Peyer's patch (tissue), 4 donors: ENCODE data around the gene ATP1B1. TPM values are rescaled to one million over a fixed set of nuclear protein-coding genes. Genes with fewer than 3 reads are reported as not detected.

Experiments
- DNase-seq, 3 donors: peaks; one replicate each; pipeline ENCODE4 v3.0.0-alpha.2; 2017 to 2019
- H3K27ac ChIP-seq, 4 donors: fragments of 200-600 bp; sonication (generic); one replicate each; pipeline ENCODE4 v1.5.1; 2016 to 2019
- H3K27me3 ChIP-seq, 2 donors: fragments of 200-600 bp; sonication (generic); one replicate each; pipeline ENCODE4 v1.5.1; 2019
- H3K36me3 ChIP-seq, 3 donors: fragments of 200-600 bp; sonication (generic); one replicate each; pipeline ENCODE4 v1.5.1; 2016 to 2019
- H3K4me1 ChIP-seq, 4 donors: fragments of 200-600 bp; sonication (generic); one replicate each; pipeline ENCODE4 v1.5.1; 2016 to 2019
- H3K4me3 ChIP-seq, 4 donors: fragments of 200-600 bp; sonication (generic); 1 replicate in 3 of 4; 2 replicates in 1 of 4; pipeline ENCODE4 v1.5.1; 2016 to 2019; ENCODE audit warnings: mild to moderate bottlenecking in 1 of 4
- H3K9me3 ChIP-seq, 4 donors: fragments of 200-600 bp; sonication (generic); one replicate each; pipeline ENCODE4 v1.5.1; 2016 to 2019; ENCODE audit warnings: mild to moderate bottlenecking in 1 of 4
- CTCF ChIP-seq, 6 experiments: fragments of 450-650 bp in 4 of 6; fragments of 200-600 bp in 2 of 6; sonication (generic) in 1 of 6; IDR thresholded peaks; one replicate each; pipeline ENCODE4 v1.5.1; 2017 to 2019; ENCODE audit warnings: antibody characterized with exemption in 6 of 6, mild to moderate bottlenecking in 3 of 6, moderate library complexity in 1 of 6
- POLR2A ChIP-seq, 2 donors: fragments of 450-650 bp; IDR thresholded peaks; one replicate each; pipeline ENCODE4 v1.5.1; 2017; ENCODE audit warnings: antibody characterized with exemption in 2 of 2, mild to moderate bottlenecking in 2 of 2, moderate library complexity in 2 of 2
- total RNA-seq, 4 donors: library from RNA; depleted of rRNA; stranded (reverse); fragments of >200 nt; gene quantifications; one replicate each; pipeline ENCODE4 v1.1.0, GENCODE V29; 2016

Gene ATP1B1
- total RNA-seq, 4 donors from 2014 or later: 70.1 to 659 (median 499) TPM

DNA sequence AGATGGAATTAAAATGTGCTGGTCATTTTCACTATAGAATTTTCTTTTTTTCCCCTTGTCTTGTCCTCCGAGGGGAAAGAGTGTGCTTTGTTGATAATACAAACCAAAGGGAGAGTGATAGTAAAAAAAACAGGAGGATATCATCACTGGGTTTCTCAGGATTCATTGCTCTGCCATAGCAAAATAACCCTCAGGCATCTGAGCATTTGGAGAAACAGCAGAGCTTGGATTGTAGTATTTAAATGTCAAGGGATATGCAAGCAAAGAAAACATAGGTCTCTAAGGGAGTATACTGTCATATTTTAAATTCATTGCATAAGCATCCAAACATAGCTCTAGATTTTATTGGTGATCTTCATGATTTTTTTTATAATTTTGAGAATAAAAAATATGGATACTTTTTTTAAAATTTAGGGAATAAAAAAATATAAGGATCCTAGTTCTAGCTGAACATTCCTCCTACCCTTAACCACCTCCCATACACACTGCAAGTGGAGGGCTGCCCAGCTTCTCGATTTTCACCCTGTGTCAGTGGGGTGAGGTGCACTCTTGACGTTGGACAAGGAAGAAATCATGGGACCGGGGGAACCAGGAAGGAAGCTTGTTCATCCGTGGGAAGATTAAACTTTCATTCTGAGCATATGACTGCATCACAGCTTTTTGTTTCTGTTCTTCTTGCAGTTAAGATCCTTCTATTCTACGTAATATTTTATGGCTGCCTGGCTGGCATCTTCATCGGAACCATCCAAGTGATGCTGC, 4.4 kb downstream of the ATP1B1 start:
- H3K4me1 ChIP-seq: peaks cover 0 to 45% (median 4%) of the 10 kb centered on the region in 4 donors
- peaks cover 0 to 46% (median 0%) of the 10 kb centered on the region in 3 donors for H3K36me3 ChIP-seq
- no peaks in the 10 kb centered on the region for H3K27me3 ChIP-seq
- peak overlapping the region in 3 of 4 donors; percentile 79 to 91 (median 91) for H3K27ac ChIP-seq
- H3K4me3 ChIP-seq: peak overlapping the region in 2 of 4 donors; percentile 63 to 97
- DNase-seq: no peak
- H3K9me3 ChIP-seq: no peaks in the 10 kb centered on the region
- TF ChIP-seq POLR2A (IDR thresholded peaks at IDR 0.05) (peak in 1 of 2 donors; percentile 6), CTCF (IDR thresholded peaks at IDR 0.05) (no peak)

- TF ChIP-seq POLR2A (IDR thresholded peaks at IDR 0.05) (peak in 1 of 2 donors; percentile 3), CTCF (IDR thresholded peaks at IDR 0.05) (no peak)
- no peak for DNase-seq
- H3K27me3 ChIP-seq: no peaks in the 10 kb centered on the region
- no peaks in the 10 kb centered on the region for H3K9me3 ChIP-seq
- peak overlapping the region in 2 of 4 donors; percentile 79 to 91 for H3K27ac ChIP-seq
- H3K4me1 ChIP-seq: peaks cover 0 to 52% (median 5%) of the 10 kb centered on the region in 4 donors
- peak overlapping the region in 1 of 4 donors; percentile 63 for H3K4me3 ChIP-seq
- H3K36me3 ChIP-seq: peaks cover 0 to 52% (median 0%) of the 10 kb centered on the region in 3 donors
Measured at GRCh38 chr1:169111472-169111871, 5.0 kb downstream of the ATP1B1 start.

- peak overlapping the region in 1 of 4 donors; percentile 63 for H3K4me3 ChIP-seq
Measured at GRCh38 chr1:169112241-169112640, 5.8 kb downstream of the ATP1B1 start.

DNA sequence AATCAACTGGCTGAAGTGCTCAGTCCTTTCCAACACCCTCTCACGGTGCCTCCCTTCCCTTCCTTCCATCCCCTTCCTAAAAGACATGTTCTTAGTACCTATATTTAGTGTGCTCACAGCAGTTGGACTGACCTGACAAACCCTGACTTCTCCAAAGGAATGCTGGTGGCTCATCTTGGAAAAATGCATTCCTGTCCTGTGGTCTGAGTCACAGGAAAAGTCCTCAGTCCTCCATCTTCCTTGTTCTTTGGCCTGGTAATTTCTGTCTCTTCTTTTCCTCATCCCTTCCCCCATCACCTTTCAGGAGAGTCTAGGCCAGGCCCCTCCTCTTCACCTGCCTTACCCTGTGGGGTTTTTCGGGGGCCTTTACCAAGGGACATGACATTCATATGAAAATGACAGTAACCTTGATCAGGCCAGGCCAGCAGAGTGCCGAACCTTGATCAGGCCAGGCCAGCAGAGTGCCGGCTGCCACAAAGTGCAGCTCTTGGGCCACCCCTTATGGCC, 7.2 kb downstream of the ATP1B1 start:
- peaks cover 0 to 73% (median 7%) of the 10 kb centered on the region in 4 donors for H3K4me1 ChIP-seq
- TF ChIP-seq POLR2A (IDR thresholded peaks at IDR 0.05): no peak
- TF ChIP-seq CTCF (IDR thresholded peaks at IDR 0.05): no peak
- peaks cover 0 to 65% (median 0%) of the 10 kb centered on the region in 3 donors for H3K36me3 ChIP-seq
- H3K27ac ChIP-seq: peak overlapping the region in 3 of 4 donors; percentile 14 to 91 (median 79)
- no peaks in the 10 kb centered on the region for H3K27me3 ChIP-seq
- peak overlapping the region in 1 of 4 donors; percentile 7 for H3K4me3 ChIP-seq
- no peak for DNase-seq
- no peaks in the 10 kb centered on the region for H3K9me3 ChIP-seq

More at GRCh38 chr1:169112241-169112640, 5.8 kb downstream of the ATP1B1 start:
- peak in 1 of 3 donors; percentile 57 for DNase-seq
- Histone ChIP-seq H3K4me1 (peaks cover 0 to 59% (median 7%) of the 10 kb centered on the region in 4 donors), H3K36me3 (peaks cover 0 to 59% (median 0%) of the 10 kb centered on the region in 3 donors), H3K9me3 (no peaks in the 10 kb centered on the region), H3K27ac (peak overlapping the region in 3 of 4 donors; percentile 14 to 91 (median 79)), H3K27me3 (no peaks in the 10 kb centered on the region)
- TF ChIP-seq CTCF (IDR thresholded peaks at IDR 0.05): no peak
- no peak for TF ChIP-seq POLR2A (IDR thresholded peaks at IDR 0.05)

DNA sequence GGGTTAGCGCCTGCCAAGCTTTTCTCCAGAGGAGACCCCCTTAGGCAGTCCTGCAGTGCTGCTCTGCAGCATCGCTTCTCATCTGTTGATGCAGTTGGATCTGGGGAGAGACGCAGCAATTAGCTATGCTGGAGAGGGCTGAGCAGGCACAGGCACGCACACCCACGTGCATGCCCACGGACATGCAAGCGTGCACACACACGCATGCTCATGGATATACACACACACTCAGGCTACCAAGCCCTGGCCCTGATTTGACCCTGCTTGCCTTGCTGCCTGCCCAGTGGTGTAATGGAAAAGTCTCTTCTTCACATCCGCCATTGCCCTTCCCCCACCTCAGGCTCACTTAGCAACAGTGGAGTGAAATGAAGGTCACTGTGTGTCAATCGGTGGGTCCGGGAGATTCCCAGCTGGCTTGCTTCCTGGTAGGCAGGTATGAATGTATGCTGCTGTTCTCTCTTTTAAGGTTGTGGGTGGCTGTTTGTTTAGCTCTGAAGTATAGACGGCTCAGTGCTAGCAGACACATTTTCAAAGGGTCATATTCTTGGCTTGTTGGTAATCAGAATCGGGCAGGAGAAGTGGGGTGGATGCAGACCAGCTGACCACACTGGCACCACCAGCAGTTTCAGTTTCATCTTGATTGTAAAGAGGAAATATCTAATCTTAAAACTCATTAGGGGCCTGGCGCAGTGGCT, 9.5 kb downstream of the ATP1B1 start:
- Histone ChIP-seq H3K4me3 (peak overlapping the region; percentile 20 to 35 (median 27)), H3K36me3 (peaks cover 0 to 80% (median 0%) of the 10 kb centered on the region in 3 donors)
- DNase-seq: peak; percentile 68 to 85 (median 77)

More for the DNA sequence above, 9.5 kb downstream of the ATP1B1 start:
- Histone ChIP-seq H3K27ac (peak overlapping the region; percentile 57 to 91 (median 62)), H3K9me3 (no peaks in the 10 kb centered on the region), H3K4me1 (peaks cover 0 to 88% (median 7%) of the 10 kb centered on the region in 4 donors), H3K27me3 (no peaks in the 10 kb centered on the region)
- no peak for TF ChIP-seq CTCF (IDR thresholded peaks at IDR 0.05)
- TF ChIP-seq POLR2A (IDR thresholded peaks at IDR 0.05): no peak
